GM18520 (cell line): ENCODE results near the gene KRT76.

Source experiments
- ATAC-seq: cut with Tn5 transposase; IDR thresholded peaks from one replicate; pipeline ENCODE4 v1.9.1; 2021; ENCODE audit not compliant: unreplicated experiment

Gene KRT76

DNA sequence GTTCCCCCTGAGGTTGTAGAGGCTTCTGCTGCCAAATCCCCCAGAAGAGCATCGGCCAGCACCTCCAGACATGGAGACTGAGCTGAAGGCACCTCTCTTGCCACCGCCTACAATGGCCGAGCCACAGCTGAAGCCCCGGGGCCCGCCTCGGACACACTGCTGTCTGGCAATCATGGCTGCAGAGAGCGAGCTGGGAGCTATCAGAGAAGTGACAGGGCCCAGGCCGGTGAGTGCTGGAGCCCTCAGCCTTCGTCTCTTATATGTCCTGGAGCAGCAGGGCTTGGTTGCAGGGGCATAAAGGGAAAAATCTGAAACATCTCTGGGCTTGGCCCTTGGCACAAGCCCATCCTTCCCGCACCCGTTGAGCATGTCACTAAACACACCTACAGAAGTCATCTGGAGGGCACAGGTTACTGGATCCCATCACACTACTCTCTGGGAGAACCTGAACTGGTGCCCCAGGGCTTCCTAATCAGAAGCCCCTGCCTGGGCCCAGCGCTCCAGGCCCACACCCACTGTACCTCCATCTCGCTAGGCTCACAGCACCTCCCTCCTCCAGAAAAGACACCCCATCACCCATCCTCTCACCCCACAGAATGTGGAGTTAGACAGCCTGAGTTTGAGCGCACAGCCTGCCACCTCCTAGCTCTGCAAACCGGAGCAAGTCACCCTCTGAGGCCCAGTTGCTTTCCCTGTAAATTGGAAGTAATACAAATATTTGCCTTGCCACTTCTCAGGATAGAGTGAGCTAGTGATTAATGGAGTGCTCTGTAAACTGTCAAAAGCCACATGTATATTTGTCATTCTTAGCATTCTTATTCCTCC lies 37.0 kb upstream of the KRT76 start, which contains the start of gene KRT4:
TSS of gene KRT4 (minus strand) at position 232 of the 825 bp plus-strand sequence. CDS start at position 174, 58 bp downstream.
- no peak for ATAC-seq

DNA sequence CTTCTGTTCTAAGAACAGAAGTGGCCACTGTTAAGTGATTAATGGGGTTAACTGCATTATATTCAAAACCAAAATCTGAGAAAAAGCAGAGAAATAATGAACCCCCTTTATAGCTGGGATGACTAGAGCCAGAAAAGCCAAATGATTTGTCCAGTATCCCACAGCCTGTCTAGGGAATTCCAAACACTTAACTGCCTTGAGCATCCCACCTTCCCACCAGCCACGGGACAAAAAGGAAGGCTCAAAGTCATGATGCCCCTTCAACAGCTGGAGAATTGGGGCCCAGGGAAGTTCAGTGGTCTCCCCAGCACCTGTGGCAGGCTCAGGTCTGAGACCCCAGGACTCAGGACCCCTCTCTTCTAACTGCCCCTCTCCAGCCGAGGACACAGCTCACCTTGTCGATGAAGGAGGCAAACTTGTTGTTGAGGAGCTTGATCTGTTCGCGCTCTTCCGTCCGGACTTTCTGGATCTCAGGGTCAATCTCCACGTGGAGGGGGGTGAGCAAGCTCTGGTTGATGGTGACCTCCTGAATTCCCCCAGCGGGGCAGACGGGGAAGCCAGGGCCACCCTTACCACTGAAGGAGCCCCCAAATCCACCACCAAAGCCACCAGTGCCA lies 36.2 kb upstream of the KRT76 start:
- ATAC-seq: no peak

DNA sequence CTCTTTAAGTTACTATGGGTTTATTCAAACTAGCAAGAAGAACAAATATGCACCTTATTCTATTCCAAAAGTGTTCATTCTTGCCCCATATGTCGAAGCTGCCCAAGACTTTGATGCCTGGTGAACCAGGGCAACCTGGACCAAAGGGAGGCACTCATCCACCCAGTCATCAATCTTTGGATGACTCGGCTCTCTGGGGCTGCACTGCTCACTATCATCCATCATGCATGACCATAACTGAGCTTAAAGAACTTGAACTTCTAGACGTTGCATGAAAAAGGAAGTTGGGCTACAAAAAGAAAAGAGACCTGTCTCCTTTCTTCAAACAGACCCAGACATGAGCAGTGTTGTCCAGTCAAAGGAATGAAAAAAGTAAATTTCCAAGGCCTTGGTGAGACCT lies 35.6 kb upstream of the KRT76 start:
- no peak for ATAC-seq

DNA sequence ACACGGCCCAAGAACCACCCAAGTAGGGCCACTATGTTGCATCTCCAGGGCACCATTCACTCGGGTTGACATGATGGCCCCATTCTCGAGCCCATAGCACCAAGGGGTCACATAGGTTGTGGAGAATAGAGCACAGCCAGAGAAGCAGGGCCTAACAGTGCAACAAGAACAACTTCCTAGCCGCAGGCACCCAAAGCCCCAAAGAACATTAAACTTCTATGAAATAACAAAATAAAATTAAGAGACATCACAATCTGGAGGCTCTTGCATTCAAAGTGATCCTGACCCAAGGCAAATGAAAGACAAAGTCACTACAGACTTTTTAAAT lies 34.9 kb upstream of the KRT76 start:
- ATAC-seq: no peak

DNA sequence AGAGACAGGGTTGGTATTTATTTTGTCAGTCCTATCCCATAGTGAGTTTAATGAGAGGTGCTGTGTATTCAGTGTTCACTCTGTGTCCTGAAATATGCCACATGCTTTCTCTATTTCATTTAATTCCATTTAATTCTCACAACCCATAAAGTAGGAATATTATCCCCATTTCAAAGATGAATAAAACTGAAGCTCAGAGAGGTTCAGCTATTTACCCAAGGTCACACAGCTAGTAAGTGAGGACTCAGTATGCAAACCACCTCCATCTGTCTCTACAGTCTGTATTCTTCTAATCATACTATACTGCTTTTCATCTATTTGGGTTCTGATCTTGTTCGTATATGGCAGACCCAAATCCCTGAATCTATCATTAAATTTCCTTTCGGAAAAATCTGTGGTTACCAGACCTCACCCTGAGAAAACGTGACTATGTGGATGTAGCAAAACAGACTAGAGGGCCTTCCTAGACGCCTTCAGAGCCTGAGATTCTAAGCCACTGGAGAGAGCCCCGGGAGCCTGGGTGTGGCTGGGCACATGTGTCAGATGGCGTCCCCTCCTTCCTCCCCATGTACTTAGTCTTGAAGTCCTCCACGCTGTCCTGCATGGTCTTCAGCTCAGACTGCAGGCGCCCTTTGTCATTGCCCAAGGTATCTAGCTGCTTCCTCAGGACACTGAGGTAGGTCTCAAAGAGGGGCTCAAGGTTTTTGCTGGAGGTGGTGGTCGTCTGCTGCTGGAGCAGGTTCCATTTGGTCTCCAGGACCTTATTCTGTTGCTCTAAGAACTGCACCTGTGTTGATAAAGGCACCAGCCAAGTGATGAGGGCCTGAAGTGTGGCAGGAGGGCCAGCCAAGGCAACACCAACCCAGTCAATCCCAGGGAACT lies 34.3 kb upstream of the KRT76 start:
- ATAC-seq: no peak

DNA sequence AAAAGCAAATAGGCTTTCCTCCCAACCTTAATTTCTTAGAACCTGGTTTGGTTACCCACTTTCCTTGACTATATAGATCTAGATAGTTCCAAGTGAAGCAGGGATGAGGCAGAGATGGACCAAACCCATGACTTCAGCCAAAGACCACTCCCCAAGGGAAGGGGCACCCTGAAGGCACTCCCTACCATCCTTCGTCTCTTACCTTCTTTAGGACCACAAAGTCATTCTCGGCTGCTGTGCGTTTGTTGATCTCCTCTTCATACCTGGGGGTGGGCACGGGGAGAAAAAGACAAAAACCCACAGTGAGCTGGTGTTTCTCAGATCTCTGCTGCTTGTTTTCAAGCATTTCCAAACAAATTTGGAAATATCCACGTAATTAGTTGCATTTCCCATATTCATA lies 33.4 kb upstream of the KRT76 start:
- no peak for ATAC-seq

DNA sequence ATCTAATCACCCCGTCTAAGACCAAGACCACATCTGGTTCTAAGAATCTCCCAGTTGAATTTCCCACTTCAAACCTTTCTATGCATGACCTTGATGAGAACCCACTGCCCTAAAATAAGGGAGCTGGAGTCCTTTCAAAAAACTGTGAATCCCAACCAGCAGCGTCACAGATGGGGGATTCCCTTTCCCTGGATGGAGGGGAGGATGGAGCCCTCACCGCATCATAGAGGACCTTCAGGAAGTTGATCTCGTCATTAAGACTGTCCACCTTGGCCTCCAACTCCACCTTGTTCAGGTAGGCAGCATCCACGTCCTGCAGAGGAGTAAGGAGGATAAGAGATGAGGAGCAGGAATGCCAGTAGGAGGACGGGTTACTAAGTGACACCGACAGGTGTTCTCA lies 32.0 kb upstream of the KRT76 start:
- ATAC-seq: no peak

DNA sequence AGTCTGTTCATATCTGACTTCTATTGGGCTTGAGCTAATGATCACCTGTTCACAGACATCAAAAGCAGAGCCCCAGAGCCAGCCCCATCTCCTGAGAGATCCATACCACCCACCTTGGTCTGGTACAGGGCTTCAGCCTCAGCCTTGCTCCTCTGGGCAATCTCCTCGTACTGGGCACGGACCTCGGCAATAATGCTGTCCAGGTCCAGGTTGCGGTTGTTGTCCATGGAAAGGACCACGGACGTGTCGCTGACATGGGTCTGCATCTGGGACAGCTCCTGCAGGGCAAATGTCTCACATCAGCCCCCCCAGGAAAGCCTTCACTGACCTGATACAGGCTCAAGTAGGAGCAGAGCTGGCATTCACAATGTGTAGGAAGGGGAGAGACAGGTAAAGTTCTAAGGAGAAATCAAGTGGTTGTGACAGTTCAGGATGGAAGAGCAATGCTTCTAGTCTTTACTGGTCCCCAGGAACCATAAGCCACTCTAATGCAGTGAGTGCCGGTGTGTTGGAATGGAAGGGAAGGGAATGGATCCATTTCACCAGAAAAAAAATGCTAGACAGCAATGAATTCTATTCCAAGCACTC lies 31.5 kb upstream of the KRT76 start:
- ATAC-seq: no peak

DNA sequence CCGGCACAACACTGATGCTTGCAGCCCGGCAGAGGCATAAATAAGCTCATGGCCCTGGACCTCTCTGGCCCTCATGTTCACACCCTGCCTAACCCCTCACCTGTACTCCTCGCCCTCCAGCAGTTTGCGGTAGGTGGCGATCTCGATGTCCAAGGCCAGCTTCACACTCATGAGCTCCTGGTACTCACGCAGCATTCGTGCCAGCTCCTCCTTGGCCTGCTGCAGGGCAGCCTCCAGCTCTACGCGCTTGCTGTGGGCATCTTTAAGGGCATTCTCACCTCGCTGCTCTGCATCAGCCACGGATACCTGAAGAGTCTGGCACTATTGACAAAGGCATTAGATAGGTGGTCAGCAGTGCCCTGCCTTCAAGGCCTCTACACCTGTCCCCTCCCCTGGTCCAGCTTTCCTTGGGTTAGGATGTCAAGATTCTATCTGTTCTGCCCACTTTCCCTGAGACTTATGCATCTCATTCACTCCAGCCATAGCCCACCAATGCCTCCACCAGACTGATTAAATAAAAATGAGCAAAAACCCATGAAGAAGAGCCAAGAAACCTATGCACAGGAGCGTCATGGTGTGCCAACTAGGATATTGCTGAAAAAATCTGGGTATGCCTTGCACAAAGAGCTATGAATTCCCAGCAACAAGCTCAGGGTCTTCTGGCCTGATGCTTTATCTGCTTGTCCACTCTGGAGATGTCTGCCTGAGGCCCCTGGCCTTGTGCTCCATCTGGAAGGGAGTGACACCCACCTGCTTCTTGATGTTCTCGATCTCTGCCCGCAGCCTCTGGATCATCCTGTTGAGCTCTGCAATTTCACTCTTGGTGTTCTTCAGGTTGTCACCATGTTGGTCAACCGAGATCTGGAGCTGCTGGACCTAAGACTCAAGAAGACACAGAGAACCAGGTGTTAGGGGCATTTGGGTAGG lies 30.7 kb upstream of the KRT76 start:
- no peak for ATAC-seq

DNA sequence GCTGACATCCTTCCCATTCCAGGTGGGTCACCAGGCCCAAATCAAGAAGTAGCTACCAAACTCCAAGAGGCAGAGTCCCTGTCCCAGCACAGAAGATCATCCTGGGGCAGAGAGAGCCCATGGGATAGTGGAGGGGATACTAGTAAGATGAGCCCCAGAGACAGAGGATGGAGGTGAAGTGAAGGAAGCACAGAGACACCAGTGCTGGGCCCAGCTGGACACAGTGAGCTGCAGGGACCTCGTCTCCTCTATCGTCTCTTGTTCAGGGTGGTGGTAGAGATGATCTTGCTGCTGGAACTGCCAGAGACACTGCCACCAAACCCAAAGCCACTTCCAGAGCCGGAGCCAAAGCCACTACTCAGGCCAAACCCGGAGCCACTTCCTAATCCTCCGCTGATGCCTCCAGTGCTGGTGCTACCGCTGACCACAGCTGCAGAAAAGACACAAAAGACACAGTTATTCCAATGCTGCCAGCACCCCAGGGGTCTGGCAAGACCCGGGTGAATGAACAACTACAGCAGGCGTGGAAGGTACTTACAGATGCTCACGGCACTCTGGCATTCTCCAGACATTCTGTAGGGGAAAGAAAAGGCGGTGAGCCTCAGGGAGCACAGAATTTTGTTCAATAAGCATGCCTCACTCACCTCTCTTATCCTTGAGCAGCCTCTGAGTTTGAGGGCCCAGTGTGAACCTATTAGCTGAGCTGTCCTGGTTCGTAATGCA lies 29.8 kb upstream of the KRT76 start:
- ATAC-seq: no peak

DNA sequence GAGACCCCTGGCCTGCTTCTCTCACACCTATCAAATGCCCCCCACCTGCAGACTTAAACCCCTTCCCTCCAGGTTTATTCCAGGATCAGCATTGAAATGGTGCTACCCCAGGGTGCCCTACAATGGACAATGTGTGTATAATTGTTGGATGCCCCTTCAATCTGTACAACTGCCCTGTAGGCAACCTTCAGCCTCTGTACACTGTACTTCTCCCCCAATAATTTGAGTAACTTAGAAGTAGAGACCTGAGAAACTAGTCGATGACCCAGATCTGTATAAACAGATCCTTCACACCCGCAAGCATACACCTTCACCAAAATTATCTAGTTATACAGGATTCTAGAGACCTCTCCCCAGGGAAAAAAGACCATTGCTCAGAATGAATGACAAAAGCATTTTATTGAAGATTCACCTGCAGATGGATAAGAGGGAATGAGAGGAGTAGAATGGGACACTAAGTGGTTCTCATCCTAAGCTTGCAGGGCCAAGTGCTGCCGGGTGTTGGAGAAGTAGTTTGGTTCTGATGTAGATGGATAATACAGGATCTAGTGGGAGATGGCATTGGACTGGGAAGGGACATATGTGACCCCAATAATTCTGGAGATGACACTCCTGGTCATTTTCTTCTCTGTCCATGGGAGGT lies 29.1 kb upstream of the KRT76 start:
- ATAC-seq: no peak

DNA sequence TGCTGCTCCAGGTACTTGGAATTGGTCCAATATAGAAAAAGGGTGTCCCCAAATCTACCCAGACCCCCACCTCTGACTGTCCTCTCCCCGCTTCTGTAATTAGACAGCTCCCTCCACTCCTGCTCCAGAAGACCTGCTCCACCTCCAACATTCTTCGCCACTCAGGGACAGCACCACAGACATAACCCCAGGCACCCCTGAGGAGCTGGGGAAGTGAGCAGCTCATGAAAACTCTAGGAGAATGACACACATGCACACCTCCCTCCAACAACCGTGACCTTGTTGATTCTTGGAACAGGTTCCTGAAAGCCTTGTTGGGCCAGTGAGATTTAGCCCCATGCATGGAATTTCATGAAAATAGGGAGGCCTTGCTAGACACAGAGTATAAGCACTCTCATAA lies 28.6 kb upstream of the KRT76 start:
- no peak for ATAC-seq

DNA sequence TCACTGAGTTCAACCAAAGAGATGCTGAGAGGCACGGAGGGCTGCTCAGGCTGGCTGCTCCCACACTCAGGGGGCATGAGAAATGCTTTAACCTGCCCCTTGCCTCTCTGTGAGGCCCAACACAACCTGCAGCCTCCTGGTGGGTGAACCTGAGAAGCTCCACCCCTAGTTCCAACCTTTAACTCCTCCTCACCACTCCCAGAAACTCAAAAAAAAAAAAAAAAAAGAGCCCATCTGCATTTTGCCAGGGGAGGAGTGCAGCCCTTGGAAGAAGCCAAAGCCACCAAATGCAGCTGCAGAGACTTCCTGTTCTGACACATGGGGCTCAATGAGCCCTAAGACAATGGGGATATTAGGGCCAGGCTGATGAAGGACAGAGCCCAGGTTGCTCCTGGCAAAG lies 27.9 kb upstream of the KRT76 start:
- no peak for ATAC-seq

DNA sequence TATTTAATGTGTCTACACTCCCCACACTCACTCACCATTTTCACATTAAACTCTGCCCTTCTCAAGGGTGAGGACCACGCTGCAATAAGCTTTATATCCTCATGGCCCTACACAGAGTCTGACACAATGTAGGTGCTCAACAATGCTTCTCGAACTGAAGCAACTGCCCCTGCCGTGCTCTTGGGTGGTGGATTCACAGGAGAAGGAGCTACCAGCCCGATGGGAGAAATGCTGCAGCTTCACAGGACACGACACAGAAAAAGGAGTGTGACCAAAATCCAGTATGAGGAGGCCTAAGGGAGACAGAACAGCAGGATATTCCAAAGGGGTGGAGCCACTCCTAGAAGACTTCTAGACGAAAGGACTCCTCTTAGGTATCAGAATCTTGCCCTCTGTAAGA lies 25.3 kb upstream of the KRT76 start:
- no peak for ATAC-seq

DNA sequence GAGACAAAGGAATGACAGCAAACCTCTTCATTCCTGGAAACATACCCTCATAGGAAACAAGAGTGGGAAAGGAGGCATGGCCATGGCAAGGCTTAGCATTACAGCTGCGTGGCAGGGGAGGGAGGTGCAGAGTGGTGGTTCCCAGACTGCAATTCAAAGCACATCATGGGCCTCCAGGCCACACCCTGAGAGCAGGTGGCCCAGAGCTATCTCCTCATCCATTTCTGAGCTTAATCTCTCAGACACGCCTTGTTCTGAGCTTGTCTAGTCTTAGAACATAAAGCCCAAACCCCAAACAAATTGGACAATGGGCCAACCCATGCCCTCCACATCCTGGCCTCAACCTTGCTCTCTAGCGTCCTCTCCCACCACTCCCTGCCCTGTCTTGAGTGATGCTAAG lies 24.6 kb upstream of the KRT76 start:
- ATAC-seq: no peak

DNA sequence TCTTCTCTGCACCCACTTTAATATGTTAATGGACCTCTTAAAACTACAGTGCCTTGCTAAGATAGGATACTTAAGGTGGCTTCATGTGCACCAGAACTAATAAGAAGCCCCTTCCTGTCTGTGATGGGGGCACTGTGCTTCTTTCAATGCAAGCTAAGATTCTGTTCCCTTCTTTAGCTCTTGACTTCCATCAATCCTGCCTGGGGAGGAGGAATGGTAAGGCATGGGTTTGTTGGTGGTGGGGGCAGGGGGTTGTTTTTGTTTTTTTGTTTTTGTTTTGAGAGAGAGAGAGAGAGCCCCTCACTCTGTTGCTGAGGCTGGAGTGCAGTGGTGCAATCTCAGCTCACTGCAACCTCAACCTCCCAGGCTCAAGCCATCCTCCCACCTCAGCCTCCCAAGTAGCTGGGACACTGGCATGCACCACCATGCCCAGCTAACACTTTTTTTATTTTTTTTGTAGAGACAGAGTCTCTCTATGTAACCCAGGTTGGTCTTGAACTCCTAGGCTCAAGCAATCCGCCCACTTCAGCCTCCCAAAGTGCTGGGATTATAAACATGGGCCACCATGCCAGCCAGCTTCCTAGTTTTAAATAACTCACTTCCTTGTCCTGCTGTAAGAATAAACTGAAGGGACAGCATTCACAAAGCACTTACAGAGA lies 23.2 kb upstream of the KRT76 start:
- ATAC-seq: no peak

DNA sequence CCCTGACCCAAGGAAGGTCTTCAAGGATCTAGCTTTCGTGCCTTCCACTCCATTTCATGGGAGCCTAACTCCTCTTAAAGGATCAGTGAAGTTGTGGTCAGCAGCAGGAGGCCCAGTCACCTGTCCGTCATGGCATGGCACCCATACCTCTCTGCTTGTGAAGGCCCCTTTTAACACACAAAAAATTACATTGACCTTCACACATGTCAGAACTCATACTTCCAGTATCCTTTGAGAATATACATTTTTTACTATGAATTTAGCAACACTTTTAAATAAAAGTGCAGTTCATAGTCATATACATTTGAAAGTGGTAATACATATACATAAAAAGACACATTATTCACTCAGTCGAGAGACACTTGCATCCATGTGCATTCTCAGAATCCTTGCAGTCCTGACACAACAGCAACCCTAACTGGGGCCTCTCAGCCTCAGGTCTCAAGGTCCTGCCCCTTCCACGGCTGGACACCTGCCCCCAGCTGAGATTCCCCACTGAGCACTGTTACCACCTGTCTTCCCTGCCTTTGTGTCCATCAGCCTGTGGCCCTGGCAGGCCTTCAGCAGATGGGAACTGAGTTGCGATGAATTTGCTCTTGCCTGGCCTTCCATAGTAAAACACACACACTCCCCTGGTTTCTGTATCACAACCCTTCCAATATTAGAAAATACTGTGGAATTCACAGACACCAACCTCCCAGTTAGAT lies 22.5 kb upstream of the KRT76 start:
- no peak for ATAC-seq
